ENCODE measurements around the gene LHFPL6.

DNA sequence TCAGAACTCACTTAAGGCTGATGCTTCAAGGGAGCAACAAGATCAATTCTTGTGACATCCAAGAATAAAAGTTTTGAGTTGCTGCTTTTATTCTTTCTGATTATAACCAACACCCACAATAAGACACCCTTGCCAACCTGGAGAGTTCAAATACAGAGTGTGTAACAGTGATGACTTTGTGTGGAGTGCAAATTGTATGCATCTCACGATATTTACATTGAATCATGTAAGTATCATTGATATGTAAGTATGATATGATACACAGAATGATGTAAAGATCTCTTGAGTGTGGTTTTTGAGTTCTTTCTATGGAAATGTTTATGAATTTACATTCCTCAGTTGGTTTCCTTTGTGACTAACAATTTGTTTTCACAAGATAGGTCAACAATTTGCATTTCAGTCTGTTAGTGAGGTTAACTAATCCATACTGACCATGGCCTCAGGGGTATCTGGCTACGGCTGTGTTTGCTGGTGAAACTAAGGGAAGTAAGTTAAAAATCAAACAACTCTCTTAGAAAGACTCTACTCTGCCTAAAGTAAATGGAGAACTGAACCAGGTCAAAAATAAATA, 12.4 kb downstream of the LHFPL6 start:
- no peak for TF ChIP-seq EZH2 (IDR thresholded peaks at IDR 0.05; ENCODE audit: low read depth)
- TF ChIP-seq, protein P1, sequence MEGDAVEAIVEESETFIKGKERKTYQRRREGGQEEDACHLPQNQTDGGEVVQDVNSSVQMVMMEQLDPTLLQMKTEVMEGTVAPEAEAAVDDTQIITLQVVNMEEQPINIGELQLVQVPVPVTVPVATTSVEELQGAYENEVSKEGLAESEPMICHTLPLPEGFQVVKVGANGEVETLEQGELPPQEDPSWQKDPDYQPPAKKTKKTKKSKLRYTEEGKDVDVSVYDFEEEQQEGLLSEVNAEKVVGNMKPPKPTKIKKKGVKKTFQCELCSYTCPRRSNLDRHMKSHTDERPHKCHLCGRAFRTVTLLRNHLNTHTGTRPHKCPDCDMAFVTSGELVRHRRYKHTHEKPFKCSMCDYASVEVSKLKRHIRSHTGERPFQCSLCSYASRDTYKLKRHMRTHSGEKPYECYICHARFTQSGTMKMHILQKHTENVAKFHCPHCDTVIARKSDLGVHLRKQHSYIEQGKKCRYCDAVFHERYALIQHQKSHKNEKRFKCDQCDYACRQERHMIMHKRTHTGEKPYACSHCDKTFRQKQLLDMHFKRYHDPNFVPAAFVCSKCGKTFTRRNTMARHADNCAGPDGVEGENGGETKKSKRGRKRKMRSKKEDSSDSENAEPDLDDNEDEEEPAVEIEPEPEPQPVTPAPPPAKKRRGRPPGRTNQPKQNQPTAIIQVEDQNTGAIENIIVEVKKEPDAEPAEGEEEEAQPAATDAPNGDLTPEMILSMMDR (conservative IDR thresholded peaks at IDR 0.05), result no peak

All from PC-9 (cell line).